Smooth muscle cell of the pulmonary artery (primary cell): ENCODE measurements around the gene MRPL19. TPM values are rescaled to one million over a fixed set of nuclear protein-coding genes. Genes with fewer than 3 reads are reported as not detected.

Experiments used
- total RNA-seq: library from RNA; depleted of rRNA; stranded (reverse); fragments of >200 nt; gene quantifications from 2 replicates; pipeline ENCODE4 v1.2.3, GENCODE V29; 2014

The MRPL19 gene
- 38.4 and 40.2 TPM in 2 replicates for total RNA-seq

DNA sequence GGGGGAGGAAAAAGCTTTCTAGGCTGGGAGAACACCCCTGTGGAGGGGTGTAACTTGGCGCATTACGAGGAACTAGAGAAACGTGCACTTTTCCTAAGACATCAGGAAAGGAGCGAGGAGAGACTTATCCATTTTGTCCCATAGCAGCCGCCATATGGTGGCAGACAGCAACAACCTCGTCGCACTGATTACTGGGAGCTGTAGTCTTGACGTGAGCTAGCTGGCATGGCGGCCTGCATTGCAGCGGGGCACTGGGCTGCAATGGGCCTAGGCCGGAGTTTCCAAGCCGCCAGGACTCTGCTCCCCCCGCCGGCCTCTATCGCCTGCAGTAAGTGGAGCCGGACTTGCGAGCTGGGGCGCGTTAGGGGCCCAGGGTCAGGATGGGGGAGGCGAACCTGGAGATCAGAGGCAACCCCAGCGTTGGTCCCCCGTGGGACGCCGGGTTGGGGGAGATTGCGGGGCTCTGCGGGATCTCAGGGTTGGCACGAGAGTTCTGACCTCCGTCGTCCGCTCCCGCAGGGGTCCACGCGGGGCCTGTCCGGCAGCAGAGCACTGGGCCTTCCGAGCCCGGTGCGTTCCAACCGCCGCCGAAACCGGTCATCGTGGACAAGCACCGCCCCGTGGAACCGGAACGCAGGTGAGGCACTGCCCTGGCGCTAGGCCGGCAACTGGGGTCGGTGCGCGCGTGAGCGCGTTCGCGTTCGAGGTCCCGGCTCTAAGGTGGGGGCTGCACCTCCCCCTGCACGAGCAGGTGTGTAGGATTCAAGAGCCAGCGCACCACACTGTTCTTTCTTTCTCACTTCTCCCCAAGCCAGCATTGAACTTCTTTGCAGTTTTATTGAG, at the start of gene MRPL19:
MRPL19 (plus strand) TSS at position 201 of the 843 bp plus-strand sequence; CDS start at position 226, 25 bp downstream.

DNA sequence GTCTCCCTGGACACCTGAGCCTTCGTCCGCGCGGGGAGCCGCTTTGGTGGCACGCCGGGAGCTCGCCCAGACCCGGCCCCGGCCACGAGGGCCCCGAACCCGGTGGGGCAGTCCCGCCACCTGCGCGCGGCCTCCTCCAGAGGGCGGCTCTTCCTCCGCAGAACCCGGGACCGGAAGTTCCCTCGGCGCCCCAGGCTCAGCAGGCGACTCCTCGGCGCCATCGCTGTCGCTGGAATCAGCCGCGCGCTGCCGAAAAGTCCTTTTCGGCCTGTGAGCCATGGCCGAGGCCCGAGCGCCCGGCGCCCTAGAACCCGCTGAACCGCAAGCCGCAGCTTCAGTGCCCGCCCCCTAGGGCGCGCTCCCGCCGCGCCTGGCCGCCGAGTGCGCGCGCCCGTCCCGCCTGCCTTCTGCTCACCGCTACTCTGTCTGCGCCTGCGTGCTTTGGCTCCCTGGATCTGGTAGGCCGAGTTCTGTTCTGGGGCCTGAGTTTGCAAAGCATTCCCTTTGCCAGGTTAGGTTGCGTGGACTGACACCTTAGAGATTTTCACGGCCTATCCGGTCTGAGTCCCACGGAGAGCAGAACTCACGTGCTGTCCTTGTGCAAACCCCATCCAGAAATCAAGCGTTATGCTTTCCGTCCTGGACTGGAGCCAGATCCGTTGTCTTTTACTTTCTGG, 64.1 kb downstream of the MRPL19 start, which contains the start of gene GCFC2:
GCFC2 (minus strand) TSS at position 339 of the 677 bp plus-strand sequence; CDS start at position 279, 60 bp downstream.

Other genes with a start within 250 kb of the MRPL19 start
- gene EVA1A, start 85.8 kb upstream of the MRPL19 start, total RNA-seq = 26.7 and 94.9 TPM in 2 replicates
- 7.8 and 9.0 TPM in 2 replicates for gene GCFC2, start 64.1 kb downstream of the MRPL19 start, total RNA-seq